K562 (cell line): ENCODE data around the gene GNG14. TPM values are rescaled to one million over a fixed set of nuclear protein-coding genes. Genes with fewer than 3 reads are reported as not detected.

Source experiments
- ADNP ChIP-seq: fragments of 200-800 bp; sonication (Bioruptor generic); IDR thresholded peaks from 2 replicates; pipeline ENCODE4 v1.6.1; 2016; ENCODE audit warnings: missing genetic modification characterization, missing compliant biosample characterization
- AFF1 ChIP-seq, 2 experiments: fragments of 450-650 bp; IDR thresholded peaks; 2 replicates each; pipeline ENCODE4 v1.6.1; 2018; ENCODE audit warnings: mild to moderate bottlenecking in 2 of 2, low read depth in 1 of 2; ENCODE audit not compliant: partially characterized antibody in 2 of 2
- CBFB ChIP-seq: sonication (generic); formaldehyde crosslinking; IDR thresholded peaks from 2 replicates; pipeline ENCODE4 v1.4.0; 2020; ENCODE audit warnings: mild to moderate bottlenecking, missing genetic modification reagents
- CREM ChIP-seq: IDR thresholded peaks from 2 replicates; pipeline ENCODE4 v1.6.1; 2014; ENCODE audit warnings: antibody characterized with exemption, low read depth
- ESRRB ChIP-seq: fragments of 250-450 bp; sonication (Bioruptor Pico); IDR thresholded peaks from 2 replicates; pipeline ENCODE4 v1.5.0; 2020; ENCODE audit warnings: mild to moderate bottlenecking, moderate library complexity, borderline replicate concordance
- GATAD2A ChIP-seq: fragments of 450-650 bp; IDR thresholded peaks from 2 replicates; pipeline ENCODE4 v1.6.1; 2017
- NRF1 ChIP-seq, 2 experiments: fragments of 450-650 bp; IDR thresholded peaks in 1 of 2; conservative IDR thresholded peaks in 1 of 2; 2 replicates each; pipeline ENCODE4 v1.6.1; 2014; ENCODE audit warnings: mild to moderate bottlenecking in 2 of 2
- SMARCB1 ChIP-seq: IDR thresholded peaks from 2 replicates; pipeline ENCODE4 v1.6.1; 2011; ENCODE audit warnings: improper control_type of control experiment, low read depth; ENCODE audit not compliant: insufficient read length
- TCF15 ChIP-seq: fragments of 250-450 bp; sonication (Bioruptor Pico); IDR thresholded peaks from 2 replicates; pipeline ENCODE4 v1.8.0; 2022; ENCODE audit warnings: moderate library complexity, mild to moderate bottlenecking, inconsistent platforms
- WHSC1 ChIP-seq: IDR thresholded peaks from one replicate; pipeline ENCODE4 v1.6.1; 2012; ENCODE audit warnings: low read length, control low read depth, inconsistent platforms
- ZBTB7A ChIP-seq: IDR thresholded peaks from 2 replicates; pipeline ENCODE4 v1.6.1; 2011; ENCODE audit warnings: low read depth, mild to moderate bottlenecking, low read length, moderate library complexity, borderline replicate concordance; ENCODE audit not compliant: control insufficient read depth
- ZFX ChIP-seq: sonication (generic); formaldehyde crosslinking; IDR thresholded peaks from 2 replicates; pipeline ENCODE4 v1.8.0; 2022; ENCODE audit warnings: mild to moderate bottlenecking, missing genetic modification reagents, moderate library complexity
- ZNF146 ChIP-seq: IDR thresholded peaks from one replicate; pipeline ENCODE4 v1.6.1; 2018; ENCODE audit warnings: missing compliant biosample characterization; ENCODE audit not compliant: unreplicated experiment
- ZNF324 ChIP-seq: fragments of 250-450 bp; sonication (Bioruptor Pico); IDR thresholded peaks from 2 replicates; pipeline ENCODE4 v1.4.0; 2020; ENCODE audit warnings: mild to moderate bottlenecking
- ZNF507 ChIP-seq: conservative IDR thresholded peaks from 2 replicates; pipeline ENCODE4 v1.6.1; 2017; ENCODE audit warnings: missing genetic modification characterization, missing compliant biosample characterization
- ZNF77 ChIP-seq: fragments of 250-450 bp; sonication (Bioruptor Pico); IDR thresholded peaks from 2 replicates; pipeline ENCODE4 v1.5.0; 2020
- polyA plus RNA-seq, 8 experiments: library from polyadenylated mRNA; depleted of rRNA in 4 of 8; stranded (reverse) in 5 of 8; unstranded in 3 of 8; fragments of >200 nt; fragmentation: Nextera tagmentation in 2 of 8; fragmentation: Illumina TruSeq in 1 of 8; extraction: Ambion mirVana in 2 of 8; extraction: Trizol in 1 of 8; gene quantifications; 2 replicates each; pipeline versions ENCODE4 v1.2.1 to v1.2.3, GENCODE V29; 2011 to 2014; ENCODE audit warnings: inconsistent platforms in 1 of 8, missing spikeins in 1 of 8
- total RNA-seq, 7 experiments: library from RNA; depleted of rRNA in 6 of 7; stranded (reverse); fragments of >200 nt in 6 of 7; fragmentation: Illumina TruSeq in 2 of 7; extraction: Trizol in 2 of 7; gene quantifications; 2 replicates each; pipeline versions ENCODE4 v1.2.1 to v1.2.3, GENCODE V29; 2011 to 2021; ENCODE audit warnings: low replicate concordance in 1 of 7
- TF ChIP-seq, protein P1 (sequence below): fragments of 450-650 bp; IDR thresholded peaks from 2 replicates; pipeline ENCODE4 v1.6.1; 2017; ENCODE audit warnings: antibody characterized with exemption
- TF ChIP-seq, protein P2 (sequence below): sonication (generic); formaldehyde crosslinking; IDR thresholded peaks from 2 replicates; pipeline ENCODE4 v1.8.0; 2023; ENCODE audit warnings: mild to moderate bottlenecking, missing genetic modification reagents

The GNG14 gene
- total and polyA plus RNA-seq, 9 of the 15 experiments (the other 6 are each of a cell fraction or from before 2014, with no cell fraction given) = not detected

GRCh38 chr19:12721656-12722565 is 34.1 kb downstream of the GNG14 start (continued):
- TF ChIP-seq, protein P1, sequence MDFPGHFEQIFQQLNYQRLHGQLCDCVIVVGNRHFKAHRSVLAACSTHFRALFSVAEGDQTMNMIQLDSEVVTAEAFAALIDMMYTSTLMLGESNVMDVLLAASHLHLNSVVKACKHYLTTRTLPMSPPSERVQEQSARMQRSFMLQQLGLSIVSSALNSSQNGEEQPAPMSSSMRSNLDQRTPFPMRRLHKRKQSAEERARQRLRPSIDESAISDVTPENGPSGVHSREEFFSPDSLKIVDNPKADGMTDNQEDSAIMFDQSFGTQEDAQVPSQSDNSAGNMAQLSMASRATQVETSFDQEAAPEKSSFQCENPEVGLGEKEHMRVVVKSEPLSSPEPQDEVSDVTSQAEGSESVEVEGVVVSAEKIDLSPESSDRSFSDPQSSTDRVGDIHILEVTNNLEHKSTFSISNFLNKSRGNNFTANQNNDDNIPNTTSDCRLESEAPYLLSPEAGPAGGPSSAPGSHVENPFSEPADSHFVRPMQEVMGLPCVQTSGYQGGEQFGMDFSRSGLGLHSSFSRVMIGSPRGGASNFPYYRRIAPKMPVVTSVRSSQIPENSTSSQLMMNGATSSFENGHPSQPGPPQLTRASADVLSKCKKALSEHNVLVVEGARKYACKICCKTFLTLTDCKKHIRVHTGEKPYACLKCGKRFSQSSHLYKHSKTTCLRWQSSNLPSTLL = no peak
- TF ChIP-seq ZNF146 (CRISPR knock-in tag) (no peak), ESRRB (CRISPR knock-in tag) (no peak), ZNF507 (tag) (no peak), ZFX (CRISPR knock-in tag) (peak; percentile 29; the same call in 1 of the 2 replicates), AFF1 (IDR thresholded peaks at IDR 0.05; ENCODE audit: low read depth in 1 of 2, partially characterized antibody in 2 of 2) (no peak), ADNP (tag) (no peak), WHSC1 (no peak), ZBTB7A (0 out of 2 replicates have a peak, but pooled peaks have one; percentile 34), SMARCB1 (no peak), ZNF77 (CRISPR knock-in tag) (no peak), GATAD2A (no peak), CBFB (no peak), ZNF324 (CRISPR knock-in tag) (no peak), CREM (no peak), NRF1 (conservative IDR thresholded peaks at IDR 0.05 in 1 of 2, IDR thresholded peaks at IDR 0.05 in 1 of 2) (no peak), TCF15 (CRISPR knock-in tag) (no peak)
- TF ChIP-seq, protein P2, sequence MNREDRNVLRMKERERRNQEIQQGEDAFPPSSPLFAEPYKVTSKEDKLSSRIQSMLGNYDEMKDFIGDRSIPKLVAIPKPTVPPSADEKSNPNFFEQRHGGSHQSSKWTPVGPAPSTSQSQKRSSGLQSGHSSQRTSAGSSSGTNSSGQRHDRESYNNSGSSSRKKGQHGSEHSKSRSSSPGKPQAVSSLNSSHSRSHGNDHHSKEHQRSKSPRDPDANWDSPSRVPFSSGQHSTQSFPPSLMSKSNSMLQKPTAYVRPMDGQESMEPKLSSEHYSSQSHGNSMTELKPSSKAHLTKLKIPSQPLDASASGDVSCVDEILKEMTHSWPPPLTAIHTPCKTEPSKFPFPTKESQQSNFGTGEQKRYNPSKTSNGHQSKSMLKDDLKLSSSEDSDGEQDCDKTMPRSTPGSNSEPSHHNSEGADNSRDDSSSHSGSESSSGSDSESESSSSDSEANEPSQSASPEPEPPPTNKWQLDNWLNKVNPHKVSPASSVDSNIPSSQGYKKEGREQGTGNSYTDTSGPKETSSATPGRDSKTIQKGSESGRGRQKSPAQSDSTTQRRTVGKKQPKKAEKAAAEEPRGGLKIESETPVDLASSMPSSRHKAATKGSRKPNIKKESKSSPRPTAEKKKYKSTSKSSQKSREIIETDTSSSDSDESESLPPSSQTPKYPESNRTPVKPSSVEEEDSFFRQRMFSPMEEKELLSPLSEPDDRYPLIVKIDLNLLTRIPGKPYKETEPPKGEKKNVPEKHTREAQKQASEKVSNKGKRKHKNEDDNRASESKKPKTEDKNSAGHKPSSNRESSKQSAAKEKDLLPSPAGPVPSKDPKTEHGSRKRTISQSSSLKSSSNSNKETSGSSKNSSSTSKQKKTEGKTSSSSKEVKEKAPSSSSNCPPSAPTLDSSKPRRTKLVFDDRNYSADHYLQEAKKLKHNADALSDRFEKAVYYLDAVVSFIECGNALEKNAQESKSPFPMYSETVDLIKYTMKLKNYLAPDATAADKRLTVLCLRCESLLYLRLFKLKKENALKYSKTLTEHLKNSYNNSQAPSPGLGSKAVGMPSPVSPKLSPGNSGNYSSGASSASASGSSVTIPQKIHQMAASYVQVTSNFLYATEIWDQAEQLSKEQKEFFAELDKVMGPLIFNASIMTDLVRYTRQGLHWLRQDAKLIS (CRISPR knock-in tag) = no peak
